Uterus (tissue), 4 donors: Measurements from ENCODE around the gene MAPKAPK3. TPM values are rescaled to one million over a fixed set of nuclear protein-coding genes. Genes with fewer than 3 reads are reported as not detected.

Experiments used
- DNase-seq, 2 donors: peaks; one replicate each; pipeline ENCODE4 v3.0.0-alpha.2; 2019 to 2020
- H3K27ac ChIP-seq, 2 donors: fragments of 200-600 bp; sonication (generic); 1 replicate in 1 of 2; 2 replicates in 1 of 2; pipeline ENCODE4 v1.5.1; 2016 to 2018
- H3K27me3 ChIP-seq, 2 donors: fragments of 200-600 bp; sonication (generic); one replicate each; pipeline ENCODE4 v1.5.1; 2018 to 2019; ENCODE audit warnings: control low read depth in 1 of 2
- H3K36me3 ChIP-seq, 2 donors: fragments of 200-600 bp; sonication (generic); one replicate each; pipeline ENCODE4 v1.5.1; 2019; ENCODE audit warnings: control low read depth in 1 of 2
- H3K4me1 ChIP-seq, 2 donors: fragments of 200-600 bp; sonication (generic); one replicate each; pipeline ENCODE4 v1.5.1; 2018 to 2019; ENCODE audit warnings: control low read depth in 1 of 2
- H3K4me3 ChIP-seq, 2 donors: fragments of 200-600 bp; sonication (generic); 1 replicate in 1 of 2; 2 replicates in 1 of 2; pipeline ENCODE4 v1.5.1; 2018 to 2019; ENCODE audit warnings: mild to moderate bottlenecking in 1 of 2
- H3K9me3 ChIP-seq, 2 donors: fragments of 200-600 bp; sonication (generic); one replicate each; pipeline ENCODE4 v1.5.1; 2019; ENCODE audit warnings: control low read depth in 1 of 2
- POLR2A ChIP-seq, 2 donors: fragments of 450-650 bp; IDR thresholded peaks; one replicate each; pipeline ENCODE4 v1.6.1; 2016; ENCODE audit warnings: antibody characterized with exemption in 2 of 2, mild to moderate bottlenecking in 1 of 2, moderate library complexity in 1 of 2
- intact Hi-C: fragments of 100-400 bp; cut with DNase I; formaldehyde crosslinking; loops from one replicate; pipeline ENCODE4 v1.15.1; 2023; ENCODE audit warnings: low total_unique reads
- total RNA-seq, 4 donors: library from RNA; depleted of rRNA in 3 of 4; stranded (reverse); fragments of >200 nt in 3 of 4; gene quantifications; one replicate each; pipeline versions ENCODE4 v1.1.0 to v1.2.4, GENCODE V29; 2014 to 2023
- TF ChIP-seq, protein P1 (sequence below), 4 experiments: fragments of 200-600 bp in 2 of 4; fragments of 450-650 bp in 2 of 4; sonication (generic) in 2 of 4; IDR thresholded peaks; one replicate each; pipeline ENCODE4 v1.5.1; 2016 to 2019; ENCODE audit warnings: antibody characterized with exemption in 4 of 4, mild to moderate bottlenecking in 2 of 4, moderate library complexity in 1 of 4
- donor health status: DM: yes; HTN: yes; CAD: no.

The MAPKAPK3 gene
- total RNA-seq, 4 donors from 2014 or later = 22.0 to 39.1 (median 29.0) TPM

DNA sequence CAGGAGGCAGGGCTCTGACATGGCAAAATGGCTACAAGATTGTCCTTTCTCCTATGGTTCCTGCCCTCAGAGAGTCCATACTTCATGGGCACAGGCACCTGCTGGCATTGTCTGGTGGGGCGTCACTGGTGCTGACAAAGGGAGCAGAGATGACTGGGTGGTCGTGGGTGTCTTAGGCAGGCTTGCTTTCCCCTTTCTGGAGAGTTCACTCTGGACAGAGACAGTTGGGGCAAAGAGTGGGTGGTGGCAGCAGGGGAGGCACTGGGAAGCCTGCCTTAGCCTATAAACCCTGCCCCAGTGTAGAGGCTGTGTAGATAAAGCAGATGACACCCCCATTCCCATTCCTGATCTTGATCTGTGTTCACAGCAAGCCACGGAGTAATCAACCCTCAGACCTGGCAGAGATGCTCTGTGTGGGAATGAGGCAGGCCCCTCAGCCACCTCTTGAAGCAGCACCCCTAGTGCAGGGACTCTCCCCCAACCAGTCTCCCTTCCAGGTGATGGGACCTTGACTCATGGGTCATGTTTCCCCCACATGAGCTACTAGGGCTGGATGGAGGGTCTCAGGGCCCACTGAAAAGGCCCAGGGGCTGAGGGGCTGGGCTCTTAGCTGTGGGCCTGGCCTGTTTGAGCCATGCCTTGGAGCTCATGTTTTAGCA, 37.1 kb downstream of the MAPKAPK3 start:
- intact Hi-C loops = no loop called here
- no peak for DNase-seq

DNA sequence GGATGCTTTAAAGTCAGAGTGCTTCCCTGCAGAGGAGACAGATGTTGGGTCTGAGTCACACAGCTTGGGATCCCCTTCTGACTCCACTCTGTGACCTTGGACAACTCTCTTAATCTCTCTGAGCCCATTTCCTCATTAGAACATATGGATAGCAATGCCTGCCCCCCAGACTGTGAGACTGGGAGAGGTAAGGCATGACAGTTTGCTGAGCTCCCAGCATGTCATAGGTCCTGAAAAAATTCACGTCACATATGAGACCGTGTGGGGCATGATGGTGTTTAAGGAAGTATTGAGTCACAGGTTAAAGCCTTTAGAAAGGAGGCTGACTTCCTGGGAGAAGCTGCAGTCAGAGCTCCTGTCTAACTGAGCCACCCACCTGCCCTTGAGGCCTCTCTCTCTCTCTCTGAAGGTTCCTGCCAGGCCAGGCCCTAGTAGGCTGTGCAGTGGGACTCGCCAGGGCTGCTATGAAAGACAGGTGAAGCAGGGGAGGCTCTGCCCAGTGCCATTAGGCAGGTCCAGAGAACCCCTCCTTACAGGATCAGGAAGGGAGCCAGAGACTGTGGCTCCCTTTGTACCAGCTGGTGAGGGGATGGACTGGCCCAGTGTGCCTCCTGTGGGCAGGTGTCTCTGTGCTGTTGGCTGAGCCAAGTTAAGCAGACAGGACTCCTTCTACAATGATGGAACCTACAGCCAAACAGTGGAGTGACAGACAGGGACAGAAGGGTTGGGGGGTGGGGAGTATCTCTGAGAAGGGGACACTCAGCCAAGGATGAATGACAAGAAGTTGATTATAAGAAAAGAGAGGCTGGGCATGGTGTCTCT, 38.3 kb downstream of the MAPKAPK3 start:
- DNase-seq = no peak
- Histone ChIP-seq H3K9me3 (no peaks in the 10 kb centered on the region), H3K36me3 (no peaks in the 10 kb centered on the region), H3K4me3 (no peak overlapping the region), H3K27me3 (no peaks in the 10 kb centered on the region), H3K27ac (no peak overlapping the region), H3K4me1 (no peaks in the 10 kb centered on the region)
- TF ChIP-seq POLR2A (IDR thresholded peaks at IDR 0.05) = no peak
- TF ChIP-seq, protein P1, sequence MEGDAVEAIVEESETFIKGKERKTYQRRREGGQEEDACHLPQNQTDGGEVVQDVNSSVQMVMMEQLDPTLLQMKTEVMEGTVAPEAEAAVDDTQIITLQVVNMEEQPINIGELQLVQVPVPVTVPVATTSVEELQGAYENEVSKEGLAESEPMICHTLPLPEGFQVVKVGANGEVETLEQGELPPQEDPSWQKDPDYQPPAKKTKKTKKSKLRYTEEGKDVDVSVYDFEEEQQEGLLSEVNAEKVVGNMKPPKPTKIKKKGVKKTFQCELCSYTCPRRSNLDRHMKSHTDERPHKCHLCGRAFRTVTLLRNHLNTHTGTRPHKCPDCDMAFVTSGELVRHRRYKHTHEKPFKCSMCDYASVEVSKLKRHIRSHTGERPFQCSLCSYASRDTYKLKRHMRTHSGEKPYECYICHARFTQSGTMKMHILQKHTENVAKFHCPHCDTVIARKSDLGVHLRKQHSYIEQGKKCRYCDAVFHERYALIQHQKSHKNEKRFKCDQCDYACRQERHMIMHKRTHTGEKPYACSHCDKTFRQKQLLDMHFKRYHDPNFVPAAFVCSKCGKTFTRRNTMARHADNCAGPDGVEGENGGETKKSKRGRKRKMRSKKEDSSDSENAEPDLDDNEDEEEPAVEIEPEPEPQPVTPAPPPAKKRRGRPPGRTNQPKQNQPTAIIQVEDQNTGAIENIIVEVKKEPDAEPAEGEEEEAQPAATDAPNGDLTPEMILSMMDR (IDR thresholded peaks at IDR 0.05) = no peak
- intact Hi-C loops = no loop called here

More for the DNA sequence above, 37.1 kb downstream of the MAPKAPK3 start:
- Histone ChIP-seq H3K4me3 (no peak overlapping the region), H3K36me3 (no peaks in the 10 kb centered on the region), H3K27me3 (no peaks in the 10 kb centered on the region), H3K4me1 (no peaks in the 10 kb centered on the region), H3K27ac (no peak overlapping the region), H3K9me3 (no peaks in the 10 kb centered on the region)
- TF ChIP-seq, protein P1 (IDR thresholded peaks at IDR 0.05) = no peak

DNA sequence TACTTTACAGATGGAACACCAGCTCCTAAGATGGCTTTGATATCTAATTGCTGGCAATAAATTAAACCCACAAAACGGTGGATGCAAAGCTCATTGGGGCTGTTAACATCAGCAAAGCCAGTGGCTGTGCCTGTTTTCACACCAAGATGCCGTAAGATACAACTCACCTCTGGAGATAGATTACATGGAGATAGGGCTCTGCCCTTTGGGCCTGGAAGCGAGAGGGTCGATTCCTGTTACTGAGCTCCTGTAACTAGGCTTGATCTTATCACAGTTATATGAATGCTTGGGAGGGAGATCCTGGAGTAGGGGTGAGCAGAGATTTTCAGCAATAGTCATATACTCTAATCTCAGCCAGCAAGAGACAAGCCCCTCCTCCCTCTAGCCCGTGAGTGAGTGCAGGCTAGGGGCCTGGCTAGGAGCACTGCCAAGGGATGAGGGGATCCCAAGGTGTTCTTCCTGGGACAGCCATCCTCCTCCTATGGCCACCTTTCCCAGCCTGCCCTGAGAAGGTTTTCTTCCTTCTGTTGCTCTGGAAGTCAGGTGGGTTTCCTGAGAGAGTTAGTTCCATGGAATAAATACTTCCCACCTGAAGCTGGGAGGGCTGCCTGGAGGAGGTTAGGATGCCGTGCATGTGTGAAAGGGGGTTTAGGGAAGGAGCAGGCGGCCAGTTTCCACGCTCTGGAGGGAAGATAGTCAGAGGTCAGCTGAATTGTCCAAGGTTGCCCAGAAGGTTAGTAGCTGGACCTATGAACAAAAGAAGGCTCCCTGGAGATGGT, 39.7 kb downstream of the MAPKAPK3 start:
- Histone ChIP-seq H3K4me1 (no peaks in the 10 kb centered on the region), H3K4me3 (no peak overlapping the region), H3K27ac (no peak overlapping the region), H3K36me3 (no peaks in the 10 kb centered on the region), H3K27me3 (no peaks in the 10 kb centered on the region), H3K9me3 (no peaks in the 10 kb centered on the region)
- DNase-seq = no peak
- TF ChIP-seq POLR2A (IDR thresholded peaks at IDR 0.05) = no peak
- TF ChIP-seq, protein P1 (IDR thresholded peaks at IDR 0.05) = no peak
- intact Hi-C loops = no loop called here

DNA sequence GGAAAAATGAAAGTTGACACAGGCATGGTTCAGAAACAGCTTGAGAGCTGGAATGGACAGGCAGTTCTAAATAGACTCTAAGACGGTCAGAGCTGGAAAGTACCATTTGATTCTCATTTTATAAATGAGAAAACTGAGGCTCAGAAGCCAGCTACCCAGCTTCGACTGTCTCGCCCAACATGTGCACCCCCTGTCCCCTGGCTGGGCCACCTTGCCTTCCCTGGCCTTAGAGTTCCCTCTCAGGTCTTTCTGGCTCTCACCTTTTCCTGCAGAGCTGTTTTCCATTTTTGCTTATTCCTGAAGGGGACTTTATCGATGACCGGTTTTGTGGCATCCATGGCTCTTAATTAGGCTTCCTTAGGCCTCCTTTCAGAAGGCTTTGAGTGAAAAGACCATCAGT, 40.5 kb downstream of the MAPKAPK3 start:
- no peak for DNase-seq
- Histone ChIP-seq H3K27me3 (no peaks in the 10 kb centered on the region), H3K36me3 (no peaks in the 10 kb centered on the region), H3K9me3 (no peaks in the 10 kb centered on the region), H3K4me1 (no peaks in the 10 kb centered on the region), H3K27ac (no peak overlapping the region), H3K4me3 (no peak overlapping the region)
- intact Hi-C loops = no loop called here
- TF ChIP-seq, protein P1 (IDR thresholded peaks at IDR 0.05) = no peak
- no peak for TF ChIP-seq POLR2A (IDR thresholded peaks at IDR 0.05)
